RWPE2 (cell line): Measurements from ENCODE around the gene SMG1.
A peak's percentile ranks its signal among the peaks of the same experiment; 100 is the strongest.
"Not testable (repeated sequence)": the region's sequence is repeated elsewhere in the genome, so short reads cannot be mapped to it uniquely, and the experiment has no call there.

Experiments
- ATAC-seq: fragments of 200-7000 bp; cut with Tn5 transposase; 3 replicates; pipeline ENCODE4 v1.9.1; 2021; ENCODE audit warnings: low read depth
- DNase-seq: peaks from one replicate; pipeline ENCODE4 v3.0.0-alpha.2; 2020; ENCODE audit warnings: low spot score
- H3K27ac ChIP-seq: fragments of 450-650 bp; 2 replicates; pipeline ENCODE4 v1.5.1; 2017; ENCODE audit warnings: mild to moderate bottlenecking; ENCODE audit not compliant: poor library complexity, severe bottlenecking
- H3K27me3 ChIP-seq: fragments of 250-450 bp; sonication (Bioruptor Pico); 2 replicates; pipeline ENCODE4 v1.5.1; 2021; ENCODE audit warnings: mild to moderate bottlenecking, moderate library complexity; ENCODE audit not compliant: insufficient read depth, poor library complexity, severe bottlenecking
- H3K36me3 ChIP-seq: fragments of 250-450 bp; sonication (Bioruptor Pico); 2 replicates; pipeline ENCODE4 v1.5.1; 2020; ENCODE audit warnings: low read depth, mild to moderate bottlenecking, moderate library complexity
- H3K4me1 ChIP-seq: fragments of 250-450 bp; sonication (Bioruptor Pico); 2 replicates; pipeline ENCODE4 v1.5.1; 2021; ENCODE audit warnings: mild to moderate bottlenecking, moderate library complexity; ENCODE audit not compliant: insufficient read depth, poor library complexity, severe bottlenecking
- H3K4me3 ChIP-seq: fragments of 250-450 bp; sonication (Bioruptor Pico); 2 replicates; pipeline ENCODE4 v1.5.1; 2021; ENCODE audit warnings: mild to moderate bottlenecking, moderate library complexity; ENCODE audit not compliant: severe bottlenecking
- H3K9me3 ChIP-seq: fragments of 250-450 bp; sonication (Bioruptor Pico); 2 replicates; pipeline ENCODE4 v1.5.1; 2021; ENCODE audit warnings: mild to moderate bottlenecking, moderate library complexity; ENCODE audit not compliant: severe bottlenecking
- CTCF ChIP-seq: fragments of 450-650 bp; IDR thresholded peaks from one replicate; pipeline ENCODE4 v1.5.1; 2017; ENCODE audit warnings: mild to moderate bottlenecking, moderate library complexity; ENCODE audit not compliant: poor library complexity, severe bottlenecking

The SMG1 gene

DNA sequence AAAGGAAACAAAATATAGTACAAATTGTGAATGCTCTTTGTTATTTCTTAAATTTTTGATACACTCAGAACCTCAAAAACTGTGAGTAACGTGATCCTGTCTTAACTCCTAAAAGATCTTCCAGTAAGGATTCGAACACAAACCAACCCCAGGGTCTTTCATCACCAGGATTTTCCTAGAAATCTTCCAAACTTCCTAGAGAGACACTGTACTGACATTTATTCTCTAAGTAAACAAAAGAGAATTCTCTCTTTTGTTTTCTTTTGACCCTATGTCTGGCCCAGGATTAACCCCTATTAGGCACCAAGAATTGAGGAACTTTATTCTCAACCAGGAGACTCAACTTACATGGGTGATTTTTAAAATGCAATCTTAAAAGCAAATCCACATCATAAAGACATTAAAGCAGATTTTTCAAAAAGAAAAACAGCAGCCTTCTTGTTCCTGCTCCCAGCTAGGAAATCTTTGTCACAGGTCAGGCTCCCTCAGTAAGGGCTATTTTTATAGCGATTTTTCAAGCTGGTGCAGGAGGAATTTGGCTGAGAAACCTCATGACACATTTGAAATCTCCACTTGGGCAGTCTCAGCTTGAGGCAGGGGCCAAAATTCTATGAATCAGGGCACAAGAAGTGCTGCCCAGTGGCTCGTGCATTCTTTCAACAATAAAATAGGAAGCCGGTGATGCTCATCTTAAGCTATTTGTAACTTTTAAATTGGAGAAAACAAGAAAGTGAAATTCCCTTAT is 6.2 kb upstream of the SMG1 start:
- H3K27me3 ChIP-seq, result no peaks in the 10 kb centered on the region
- H3K27ac ChIP-seq, result no peak overlapping the region
- no peak overlapping the region for H3K4me3 ChIP-seq
- no peak for DNase-seq
- peak; percentile 41; the same call in 1 of the 3 replicates for ATAC-seq
- H3K9me3 ChIP-seq, result no peaks in the 10 kb centered on the region
- peaks cover 3% of the 10 kb centered on the region for H3K4me1 ChIP-seq
- H3K36me3 ChIP-seq, result no peaks in the 10 kb centered on the region
- no peak for TF ChIP-seq CTCF

DNA sequence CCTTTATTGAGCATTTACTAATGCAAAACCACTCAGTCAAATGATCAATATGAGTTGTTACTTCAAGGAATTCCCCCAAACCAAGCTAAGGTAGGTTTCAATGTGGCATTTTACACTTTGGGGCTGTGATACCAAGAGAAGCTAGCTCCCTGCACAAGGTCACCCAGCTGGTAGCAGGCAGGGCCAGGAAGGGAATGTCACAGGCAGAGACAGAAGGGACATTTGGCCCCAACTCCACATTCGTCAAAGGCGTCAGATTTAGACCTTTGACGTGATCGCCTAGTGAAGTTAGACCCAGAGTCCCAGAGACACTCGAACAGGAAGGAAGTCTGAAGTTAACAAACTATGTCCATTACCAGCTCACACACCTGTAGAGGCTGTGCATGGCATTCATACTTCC is 5.5 kb upstream of the SMG1 start:
- Histone ChIP-seq H3K27ac (no peak overlapping the region), H3K4me1 (peaks cover 3% of the 10 kb centered on the region)

DNA sequence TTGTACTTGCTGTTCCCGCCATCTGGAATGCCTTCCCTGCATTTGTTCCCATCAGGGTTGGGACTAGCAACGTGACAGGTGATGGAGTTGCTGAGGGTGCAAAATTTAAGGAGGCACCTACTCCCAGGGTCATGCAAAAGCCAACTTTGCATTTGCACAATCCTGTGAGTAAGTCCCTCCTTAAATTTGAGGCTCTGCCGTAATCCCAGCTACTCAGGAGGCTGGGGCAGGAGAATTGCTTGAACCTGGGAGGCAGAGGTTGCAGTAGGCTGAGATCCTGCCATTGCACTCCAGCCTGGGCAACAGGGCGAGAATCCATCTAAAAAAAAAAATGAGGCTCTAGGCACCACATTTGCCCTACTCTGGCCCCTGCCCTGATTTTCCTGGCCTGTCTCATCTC is 3.9 kb upstream of the SMG1 start:
- ATAC-seq, H3K4me1 ChIP-seq, H3K27me3 ChIP-seq, H3K36me3 ChIP-seq, H3K9me3 ChIP-seq, H3K4me3 ChIP-seq, H3K27ac ChIP-seq, DNase-seq: not testable (repeated sequence)

More for the DNA sequence above, 5.5 kb upstream of the SMG1 start:
- Histone ChIP-seq H3K36me3 (no peaks in the 10 kb centered on the region), H3K27me3 (no peaks in the 10 kb centered on the region), H3K9me3 (no peaks in the 10 kb centered on the region), H3K4me3 (no peak overlapping the region)
- DNase-seq (no peak), ATAC-seq (no peak)
- TF ChIP-seq CTCF, result no peak

- H3K27ac ChIP-seq, H3K27me3 ChIP-seq, H3K9me3 ChIP-seq, H3K36me3 ChIP-seq, H3K4me1 ChIP-seq, ATAC-seq, H3K4me3 ChIP-seq, DNase-seq: not testable (repeated sequence)
Measured at GRCh38 chr16:18928073-18928472, 1.9 kb upstream of the SMG1 start.

GRCh38 chr16:18925215-18925985 is 808 bp downstream of the SMG1 start:
- DNase-seq, H3K27me3 ChIP-seq, H3K4me1 ChIP-seq, H3K36me3 ChIP-seq, H3K9me3 ChIP-seq: not testable (repeated sequence)
- Histone ChIP-seq H3K4me3 (peak overlapping the region; percentile 48), H3K27ac (peak overlapping the region; percentile 85)
- peak; percentile 76 for ATAC-seq

- not testable (repeated sequence) for H3K9me3 ChIP-seq, H3K36me3 ChIP-seq, H3K4me1 ChIP-seq, H3K27me3 ChIP-seq, ATAC-seq, H3K4me3 ChIP-seq, H3K27ac ChIP-seq, DNase-seq
Measured at GRCh38 chr16:18923935-18924334, 2.3 kb downstream of the SMG1 start.

DNA sequence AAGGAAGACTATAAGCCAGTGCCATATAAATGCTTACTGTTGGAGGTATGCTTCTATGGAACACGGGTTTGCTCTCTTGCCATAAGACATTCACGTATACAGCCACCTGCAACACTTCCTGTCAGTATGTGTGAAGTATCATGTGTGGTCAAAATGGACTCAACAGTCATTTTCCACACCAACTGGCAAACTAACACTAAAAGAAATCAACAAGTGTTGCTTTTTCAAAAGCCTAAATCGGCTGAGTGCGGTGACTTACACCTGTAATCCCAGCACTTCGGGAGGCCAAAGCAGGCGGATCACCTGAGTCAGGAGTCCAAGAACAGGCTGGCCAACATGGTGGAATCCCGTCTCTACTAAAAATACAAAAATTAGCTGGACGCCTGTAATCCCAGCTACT is 3.1 kb downstream of the SMG1 start:
- H3K27me3 ChIP-seq, H3K9me3 ChIP-seq, H3K27ac ChIP-seq, H3K36me3 ChIP-seq, ATAC-seq, H3K4me3 ChIP-seq, DNase-seq, H3K4me1 ChIP-seq: not testable (repeated sequence)

DNA sequence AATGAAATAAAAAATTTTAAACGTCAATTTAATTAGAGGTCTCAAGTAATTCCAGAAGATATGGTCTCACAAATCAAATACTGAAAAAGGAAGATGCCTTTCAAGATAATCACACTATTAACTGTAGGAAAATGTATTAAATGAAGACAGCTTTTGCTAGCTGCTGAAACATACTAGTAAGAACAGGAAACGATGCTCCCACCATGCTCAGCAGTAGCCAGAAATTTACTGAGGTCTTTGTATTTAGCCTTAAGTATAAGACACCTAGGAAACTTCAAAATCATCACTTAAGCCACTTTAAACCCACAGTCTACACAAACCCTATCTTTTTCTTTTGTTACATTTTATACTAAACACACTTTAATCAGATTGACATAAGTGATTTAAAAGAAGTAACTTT is 16.6 kb downstream of the SMG1 start:
- not testable (repeated sequence) for H3K4me1 ChIP-seq, DNase-seq, H3K27ac ChIP-seq, H3K9me3 ChIP-seq, ATAC-seq, H3K4me3 ChIP-seq, H3K36me3 ChIP-seq, H3K27me3 ChIP-seq

GRCh38 chr16:18908716-18909115 is 17.5 kb downstream of the SMG1 start:
- H3K9me3 ChIP-seq, H3K27me3 ChIP-seq, H3K27ac ChIP-seq, ATAC-seq, H3K36me3 ChIP-seq, DNase-seq, H3K4me3 ChIP-seq, H3K4me1 ChIP-seq: not testable (repeated sequence)

GRCh38 chr16:18902778-18903177 is 23.4 kb downstream of the SMG1 start:
- H3K4me3 ChIP-seq, H3K9me3 ChIP-seq, ATAC-seq, H3K4me1 ChIP-seq, H3K27me3 ChIP-seq, DNase-seq, H3K36me3 ChIP-seq, H3K27ac ChIP-seq: not testable (repeated sequence)
